Measurements from ENCODE around the gene LHFPL6.

DNA sequence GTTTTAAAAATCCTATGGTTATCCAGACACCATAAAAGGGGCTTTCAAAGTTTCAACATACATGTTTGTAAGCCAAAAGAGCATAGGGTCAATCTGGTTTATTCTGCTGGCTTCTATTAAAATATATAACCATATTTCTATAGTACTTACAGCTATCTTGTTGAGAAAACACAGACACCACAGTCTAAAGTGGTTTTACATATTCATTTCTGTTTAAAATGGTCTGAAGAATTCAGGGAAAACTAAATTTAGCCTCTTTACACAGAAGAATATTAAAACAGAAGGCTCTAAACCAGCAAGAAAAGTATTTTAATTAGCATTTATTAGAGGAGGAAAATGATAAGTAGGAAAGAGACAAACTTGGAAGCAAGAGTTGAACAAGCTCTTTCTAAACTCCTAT lies 203.9 kb downstream of the LHFPL6 start:
- TF ChIP-seq GATA3 (IDR thresholded peaks at IDR 0.05; ENCODE audit: low read depth, low read length) = no peak
- no peak for TF ChIP-seq GATA2 (IDR thresholded peaks at IDR 0.05; ENCODE audit: low read depth, low read length)
